Measurements from ENCODE around the gene WDFY2.
"Not testable (repeated sequence)": the region's sequence is repeated elsewhere in the genome, so short reads cannot be mapped to it uniquely, and the experiment has no call there.

The WDFY2 gene

DNA sequence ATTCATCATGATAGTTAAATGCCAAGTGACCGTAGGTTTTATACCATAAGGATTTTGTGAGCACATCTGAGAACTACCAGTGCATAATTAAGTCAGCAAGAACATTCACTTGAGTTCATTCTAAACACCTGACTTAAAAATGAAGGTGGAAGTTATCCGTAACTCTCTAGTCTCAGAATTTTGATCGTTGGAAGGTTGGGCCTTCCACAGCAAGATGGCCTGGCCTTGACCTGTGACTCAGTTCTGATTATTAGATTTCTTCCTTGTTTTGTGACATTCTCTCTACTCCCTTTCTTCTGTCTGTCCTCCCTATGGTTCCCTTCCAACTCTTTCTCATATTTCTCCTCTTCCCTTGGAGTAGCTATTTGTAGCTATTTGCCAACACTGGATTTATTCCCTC lies 20.0 kb upstream of the WDFY2 start:
- in situ Hi-C loops (cut with MboI; ENCODE audit: low sequenced_read_pairs), result no loop called here

DNA sequence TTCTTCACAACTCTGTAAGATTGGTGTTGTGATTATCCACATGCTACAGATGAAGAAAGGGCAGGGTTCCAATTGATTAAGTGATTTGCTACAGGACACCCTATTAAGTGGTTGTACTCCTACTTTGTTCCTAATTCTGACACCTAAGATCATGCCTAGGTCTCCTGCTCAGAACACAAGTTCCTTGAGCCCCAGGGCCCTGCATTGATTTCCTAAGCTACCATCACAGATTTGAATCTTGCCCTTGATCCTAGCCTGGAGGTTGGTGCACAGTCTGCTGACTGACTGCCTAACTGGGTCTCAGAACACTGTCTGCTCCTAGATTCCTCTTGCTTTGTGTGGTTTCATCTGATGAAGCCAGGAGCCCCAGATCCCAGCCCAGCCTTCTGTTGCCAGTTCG lies 19.6 kb upstream of the WDFY2 start:
- in situ Hi-C loops (cut with MboI; ENCODE audit: low sequenced_read_pairs), result no loop called here

DNA sequence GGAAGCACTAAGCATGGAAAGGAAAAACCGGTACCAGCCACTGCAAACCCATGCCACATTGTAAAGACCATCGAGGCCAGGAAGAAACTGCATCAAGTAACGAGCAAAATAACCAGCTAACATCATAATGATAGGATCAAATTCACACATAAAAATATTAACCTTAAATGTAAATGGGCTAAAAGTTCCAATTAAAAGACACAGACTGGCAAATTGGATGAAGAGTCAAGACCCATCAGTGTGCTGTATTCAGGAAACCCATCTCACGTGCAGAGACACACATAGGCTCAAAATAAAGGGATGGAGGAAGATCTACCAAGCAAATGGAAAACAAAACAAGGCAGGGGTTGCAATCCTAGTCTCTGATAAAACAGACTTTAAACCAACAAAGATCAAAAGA lies 15.3 kb upstream of the WDFY2 start:
- in situ Hi-C loops (cut with MboI; ENCODE audit: low sequenced_read_pairs), result not testable (repeated sequence)

DNA sequence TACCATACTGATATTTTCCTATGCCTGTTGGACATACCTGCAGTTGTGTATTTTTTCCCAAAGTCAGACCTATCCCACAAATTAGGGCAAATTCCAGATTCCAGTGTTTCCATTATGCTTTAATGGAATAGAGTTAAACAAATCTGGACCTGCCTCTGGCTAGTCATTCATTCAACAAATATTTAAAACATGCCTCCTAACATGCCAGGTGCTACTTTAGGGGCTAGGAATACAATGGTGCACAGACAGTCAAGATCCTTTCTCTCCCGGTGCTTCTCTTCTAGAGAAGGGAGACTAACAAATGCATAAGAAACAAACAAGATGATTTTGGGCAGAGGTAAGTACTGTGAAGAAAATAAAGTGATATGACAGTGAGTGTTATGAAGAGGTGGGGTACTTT lies 7.5 kb upstream of the WDFY2 start:
- in situ Hi-C loops (cut with MboI; ENCODE audit: low sequenced_read_pairs), result no loop called here

DNA sequence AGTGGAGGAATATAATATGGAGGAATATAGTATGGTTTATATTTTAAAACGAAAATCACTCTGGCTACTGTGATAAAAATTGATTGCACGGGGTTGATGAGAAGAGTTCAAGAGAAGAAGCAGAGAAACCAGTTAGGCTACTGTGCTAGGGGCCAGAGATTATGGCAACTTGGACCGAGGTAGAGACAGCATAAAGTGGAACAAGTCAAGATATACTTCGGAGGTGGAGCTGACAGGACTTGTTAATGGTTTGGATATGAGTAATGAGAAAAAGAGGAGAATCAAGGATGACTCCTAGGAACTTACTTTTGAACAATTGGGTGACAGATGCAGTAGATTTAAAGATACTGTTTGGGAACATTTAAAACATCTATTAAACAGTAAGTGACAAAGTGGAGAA lies 6.6 kb upstream of the WDFY2 start:
- in situ Hi-C loops (cut with MboI; ENCODE audit: low sequenced_read_pairs), result no loop called here

DNA sequence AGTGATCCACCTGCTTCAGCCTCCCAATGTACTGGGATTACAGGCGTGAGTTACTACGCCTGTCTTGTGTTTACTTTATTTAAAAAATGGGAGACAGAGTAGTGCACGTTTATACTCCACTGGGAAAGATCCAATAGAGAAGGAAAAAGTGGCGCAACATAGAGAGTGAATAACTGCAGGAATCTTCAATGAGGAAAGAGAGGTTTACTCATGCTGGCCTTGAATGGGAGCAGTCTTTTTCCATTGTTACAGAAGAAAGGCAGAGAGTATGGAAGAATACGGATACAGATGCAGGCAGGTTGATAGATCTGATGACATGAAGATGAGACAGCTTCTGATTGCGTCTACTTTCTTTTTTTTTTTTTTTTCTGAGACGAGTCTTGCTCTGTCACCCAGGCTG lies 4.6 kb upstream of the WDFY2 start:
- in situ Hi-C loops (cut with MboI; ENCODE audit: low sequenced_read_pairs), result no loop called here

DNA sequence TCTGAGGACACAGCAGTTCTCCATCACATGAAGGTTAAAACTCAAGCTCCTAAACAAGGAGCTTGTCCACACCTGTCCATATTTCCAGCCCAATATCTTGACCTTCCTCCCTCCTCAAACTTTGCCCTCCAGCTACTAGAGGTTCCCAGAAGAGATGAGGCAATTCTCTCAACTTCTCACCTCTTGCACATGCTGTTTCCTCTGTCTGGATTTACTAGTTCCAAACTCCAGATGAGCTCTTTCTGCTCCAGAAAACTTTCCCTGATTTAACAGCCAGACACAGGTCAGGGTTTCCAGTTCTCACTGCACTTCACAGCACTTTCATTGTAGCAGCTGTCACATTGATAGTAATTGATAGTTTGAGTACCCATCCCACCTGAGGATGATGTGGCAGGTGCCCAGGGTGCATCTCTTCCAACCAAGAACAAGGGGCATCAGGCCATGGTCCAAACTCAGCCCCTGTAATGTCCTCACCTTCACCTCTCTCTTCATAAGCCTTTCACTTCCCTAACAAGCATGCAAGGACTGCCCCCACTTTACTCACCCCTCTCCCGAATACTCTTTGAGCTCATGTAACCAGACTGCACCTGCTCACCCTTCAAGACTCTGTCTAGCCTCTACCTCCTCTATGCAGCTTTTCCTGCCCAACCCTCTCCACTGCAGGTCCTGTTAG lies 3.0 kb upstream of the WDFY2 start:
- in situ Hi-C loops (cut with MboI; ENCODE audit: low sequenced_read_pairs), result no loop called here

DNA sequence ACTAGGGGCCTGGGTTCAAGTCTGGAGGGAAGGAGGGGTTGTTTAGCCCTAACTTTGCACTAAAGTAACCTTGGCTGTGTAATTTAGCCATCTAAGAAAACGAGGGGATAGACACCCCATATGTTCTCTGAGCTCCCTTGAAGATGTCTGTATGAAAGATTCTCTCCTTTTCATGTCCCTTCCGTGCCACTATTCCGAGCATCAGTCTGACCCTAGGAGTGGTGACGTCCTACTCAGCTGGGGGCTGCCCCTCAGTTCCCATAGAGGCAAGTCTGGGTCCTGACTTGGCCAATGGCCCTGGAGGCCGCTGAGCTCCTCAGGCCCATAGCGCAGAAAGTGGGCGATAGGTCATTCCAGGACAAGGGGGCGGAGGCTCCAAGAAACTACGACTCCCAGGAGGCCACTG lies 790 bp upstream of the WDFY2 start:
- in situ Hi-C loops (cut with MboI; ENCODE audit: low sequenced_read_pairs), result no loop called here

DNA sequence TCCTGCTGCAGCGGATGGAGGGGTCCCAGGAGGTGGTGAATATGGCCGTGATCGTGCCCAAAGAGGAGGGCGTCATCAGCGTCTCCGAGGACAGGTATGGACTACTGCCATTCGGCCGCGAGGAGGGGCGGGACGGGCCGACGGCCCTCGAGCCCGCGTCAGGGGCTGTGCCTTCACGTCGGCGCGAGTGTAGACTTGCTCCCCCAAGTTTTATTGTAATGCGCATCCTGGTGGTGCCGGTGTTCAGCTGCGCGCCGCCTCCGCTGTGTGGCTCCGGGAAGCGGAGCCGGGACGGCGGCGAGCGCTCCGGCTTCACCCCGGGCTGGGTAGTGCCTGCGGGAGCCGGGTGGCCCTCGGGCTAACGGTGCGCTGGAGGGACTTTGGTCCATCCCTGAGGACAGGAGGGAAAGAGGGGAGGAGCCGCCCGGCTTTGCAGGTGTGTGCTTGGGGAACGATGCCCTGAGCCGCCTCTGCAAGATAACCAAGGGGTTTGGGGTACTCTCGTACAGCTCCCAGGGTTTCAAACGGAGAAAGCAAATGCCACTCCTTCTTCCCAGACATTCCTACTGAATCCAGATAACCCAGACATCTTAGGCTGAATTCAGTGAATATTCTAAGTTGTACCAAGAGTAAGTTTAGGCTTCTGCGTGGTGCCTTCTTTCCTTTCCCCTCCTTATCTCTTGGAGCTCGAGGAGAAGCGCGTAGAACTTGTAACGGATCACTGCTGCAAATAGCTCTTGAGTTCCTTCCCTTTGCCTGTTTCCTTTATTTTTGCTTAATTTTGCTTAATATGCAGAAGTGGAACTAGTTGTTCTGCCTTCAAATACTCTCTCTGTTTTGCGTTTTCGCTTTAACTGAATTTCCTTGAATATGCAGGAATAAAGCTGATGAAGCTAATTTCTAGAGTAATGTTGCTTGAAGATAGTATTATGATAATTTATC lies 740 bp downstream of the WDFY2 start:
- in situ Hi-C loops (cut with MboI; ENCODE audit: low sequenced_read_pairs), result no loop called here

DNA sequence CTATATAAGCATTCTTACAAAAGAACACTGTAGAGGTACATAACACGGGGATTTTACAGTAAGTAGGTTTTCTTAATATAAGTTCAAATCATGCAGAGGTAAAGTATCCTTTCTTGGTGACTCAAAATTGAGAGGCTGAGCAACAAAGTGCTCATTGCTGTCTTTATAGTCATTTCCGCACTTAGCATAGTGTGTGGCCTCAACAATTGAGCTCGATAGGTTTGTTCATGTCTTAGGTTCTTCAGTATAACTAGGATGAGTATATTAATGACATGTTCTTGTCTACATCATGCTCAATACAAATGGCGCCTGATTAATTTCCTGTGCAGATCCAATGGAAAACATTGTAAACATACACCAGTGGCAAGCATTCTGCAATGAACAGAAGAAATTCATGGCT lies 1.4 kb downstream of the WDFY2 start:
- in situ Hi-C loops (cut with MboI; ENCODE audit: low sequenced_read_pairs), result no loop called here

DNA sequence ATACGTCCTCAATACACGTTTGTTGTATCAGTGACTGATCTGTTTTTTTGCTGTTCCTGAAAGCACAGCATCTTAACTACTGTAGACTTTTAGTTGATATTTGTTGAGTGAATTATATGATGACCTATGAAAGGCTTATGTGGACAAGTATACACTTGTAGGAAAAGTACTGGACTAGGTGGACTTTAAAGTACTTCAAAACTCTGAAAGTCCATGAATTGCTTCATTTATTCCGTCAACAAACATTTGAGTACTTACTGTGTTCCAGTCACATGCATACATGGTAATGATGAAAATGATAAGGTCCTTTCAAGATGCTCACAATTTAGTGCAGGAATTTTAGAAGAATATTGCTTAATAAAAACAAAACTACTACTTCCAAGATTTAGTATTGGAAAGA lies 3.1 kb downstream of the WDFY2 start:
- in situ Hi-C loops (cut with MboI; ENCODE audit: low sequenced_read_pairs), result no loop called here

DNA sequence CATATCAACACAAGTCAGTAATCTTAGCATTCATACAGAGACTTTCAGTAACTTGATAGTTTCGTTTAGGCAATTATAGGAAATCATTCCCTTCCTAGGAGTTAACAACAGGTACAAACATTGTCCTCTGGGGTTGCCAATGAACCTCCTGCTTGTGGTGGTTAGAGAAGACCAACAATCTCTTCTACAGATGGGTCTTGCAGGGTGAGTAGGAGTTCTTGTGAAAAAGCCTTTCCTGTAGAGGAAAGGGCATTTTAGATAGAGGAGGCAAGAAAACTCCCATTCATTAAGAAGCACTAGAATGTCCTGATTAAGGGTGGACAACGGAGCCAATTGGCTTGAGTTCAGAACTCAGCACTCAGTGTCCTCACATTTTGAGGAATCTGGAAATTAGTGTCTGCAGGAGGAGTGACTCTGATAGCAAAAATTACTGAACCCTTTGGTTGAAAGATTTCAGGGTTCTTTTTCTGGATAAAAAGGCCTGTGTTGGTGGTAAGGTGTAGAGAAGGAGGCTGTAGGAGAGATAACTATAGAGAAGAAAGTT lies 4.2 kb downstream of the WDFY2 start:
- in situ Hi-C loops (cut with MboI; ENCODE audit: low sequenced_read_pairs), result no loop called here

DNA sequence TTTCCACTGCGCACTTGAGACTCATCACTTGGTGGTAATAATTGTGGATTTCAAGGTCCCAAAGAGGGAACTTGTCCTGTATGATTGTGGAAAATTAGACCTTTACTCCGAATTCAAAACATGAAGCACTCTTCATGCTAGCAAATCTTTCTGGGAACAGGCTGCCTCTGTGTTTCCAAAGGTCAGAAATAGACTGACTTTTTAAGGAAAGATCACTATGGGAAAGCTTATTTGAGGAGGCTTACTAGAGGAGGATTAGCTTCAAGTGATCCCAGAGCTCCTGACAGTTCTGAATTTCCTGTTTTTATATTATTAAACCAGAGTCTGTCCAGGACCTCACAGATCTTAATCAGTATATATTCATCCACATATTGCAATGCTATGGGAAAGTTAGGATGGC lies 5.5 kb downstream of the WDFY2 start:
- in situ Hi-C loops (cut with MboI; ENCODE audit: low sequenced_read_pairs), result no loop called here

DNA sequence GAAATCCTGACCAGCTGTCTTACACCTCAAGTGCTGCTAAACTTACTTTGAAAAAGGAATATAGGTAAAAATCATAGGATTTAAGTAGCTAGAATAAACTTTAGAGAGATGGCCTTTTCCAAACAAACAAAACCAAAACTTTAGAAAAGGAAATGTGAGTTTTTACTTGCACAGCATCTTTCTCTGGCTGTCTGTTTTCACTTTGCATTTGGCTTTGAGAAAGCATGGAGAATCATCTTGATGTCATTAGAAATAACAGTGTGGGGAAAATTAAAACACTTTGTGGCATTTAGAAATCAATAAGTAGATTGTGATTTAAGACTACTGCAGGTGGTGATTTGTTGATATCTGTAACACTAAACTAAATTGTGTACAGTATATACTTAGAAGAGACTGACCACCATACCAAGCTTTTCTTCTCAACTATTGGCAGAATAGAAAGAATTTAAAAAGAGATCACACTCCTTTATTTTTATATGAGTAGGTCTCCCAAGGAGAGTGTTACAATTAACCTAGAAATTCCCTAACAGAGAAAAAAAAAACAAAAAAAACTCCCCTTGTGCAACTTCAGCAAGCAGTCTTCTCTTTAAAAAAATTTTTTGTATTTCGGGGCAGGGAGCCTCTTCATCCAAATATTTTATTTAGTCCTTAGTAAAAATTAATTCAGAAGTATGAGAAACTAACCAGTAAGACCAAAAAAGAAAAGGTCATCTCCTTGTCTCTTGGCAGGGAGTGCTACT lies 6.1 kb downstream of the WDFY2 start:
- in situ Hi-C loops (cut with MboI; ENCODE audit: low sequenced_read_pairs), result no loop called here

DNA sequence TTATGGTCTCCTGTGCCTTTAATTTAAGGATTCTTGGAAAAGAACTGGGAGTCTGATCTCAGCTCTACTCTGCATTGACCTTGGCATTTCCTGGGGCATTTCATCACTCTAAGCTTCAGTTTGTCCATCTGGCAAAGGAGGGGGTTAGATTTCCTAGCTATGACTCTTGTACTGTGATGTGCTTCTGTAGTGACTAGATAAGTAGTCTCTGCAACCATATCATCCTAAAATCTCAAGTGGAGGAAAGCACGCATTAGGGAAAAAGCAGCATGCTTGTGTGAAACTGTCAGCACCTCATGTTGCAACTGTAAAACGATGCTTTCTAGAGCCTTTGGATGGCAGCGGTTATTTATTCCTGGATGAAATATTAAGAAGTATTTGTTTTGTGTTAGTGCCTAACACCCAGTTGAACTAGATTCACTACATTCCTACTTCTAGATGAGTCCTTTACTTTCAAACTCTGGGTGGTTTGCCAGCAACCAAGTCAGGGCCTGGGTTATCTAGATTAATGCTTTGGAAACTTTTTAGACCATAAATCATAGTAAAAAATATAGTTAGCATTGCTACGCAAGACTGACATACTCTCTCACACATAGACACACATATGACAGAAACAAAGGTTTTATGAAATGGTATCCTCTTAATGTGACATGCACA lies 6.8 kb downstream of the WDFY2 start:
- in situ Hi-C loops (cut with MboI; ENCODE audit: low sequenced_read_pairs), result no loop called here

DNA sequence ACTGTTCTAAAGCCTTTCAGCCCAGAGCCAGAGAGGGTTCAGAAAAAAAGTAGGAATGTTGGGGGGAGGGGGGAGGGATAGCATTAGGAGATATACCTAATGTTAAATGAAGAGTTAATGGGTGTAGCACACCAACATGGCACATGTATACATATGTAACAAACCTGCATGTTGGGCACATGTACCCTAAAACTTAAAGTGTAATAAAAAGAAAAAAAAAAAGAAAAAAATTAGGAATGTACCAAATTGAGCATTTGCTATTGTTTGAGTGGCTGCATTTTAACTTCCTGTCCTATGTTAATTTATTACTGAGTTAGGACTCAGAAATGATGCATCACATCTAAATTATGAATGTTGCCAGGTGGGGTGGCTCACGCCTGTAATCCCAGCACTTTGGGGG lies 7.7 kb downstream of the WDFY2 start:
- in situ Hi-C loops (cut with MboI; ENCODE audit: low sequenced_read_pairs), result not testable (repeated sequence)

DNA sequence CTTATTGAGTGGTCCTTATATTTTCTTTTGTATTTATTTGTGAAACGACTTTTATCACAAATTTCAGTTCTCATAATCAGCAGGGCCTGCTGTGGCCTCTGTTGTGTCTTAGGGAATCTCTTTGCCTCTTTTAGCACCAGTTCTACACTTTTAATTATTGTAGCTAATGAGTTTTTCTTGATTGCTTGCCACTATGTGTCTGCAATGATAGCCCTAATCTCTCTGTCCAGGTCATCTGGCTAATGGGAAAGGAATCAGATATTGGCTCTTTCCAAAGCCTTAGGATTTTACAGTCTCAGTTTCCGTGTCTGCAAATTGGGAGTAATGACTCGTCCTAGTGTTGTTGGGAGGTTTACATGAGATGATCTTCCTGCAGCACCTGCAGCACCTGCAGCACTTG lies 10.2 kb downstream of the WDFY2 start:
- in situ Hi-C loops (cut with MboI; ENCODE audit: low sequenced_read_pairs), result no loop called here

DNA sequence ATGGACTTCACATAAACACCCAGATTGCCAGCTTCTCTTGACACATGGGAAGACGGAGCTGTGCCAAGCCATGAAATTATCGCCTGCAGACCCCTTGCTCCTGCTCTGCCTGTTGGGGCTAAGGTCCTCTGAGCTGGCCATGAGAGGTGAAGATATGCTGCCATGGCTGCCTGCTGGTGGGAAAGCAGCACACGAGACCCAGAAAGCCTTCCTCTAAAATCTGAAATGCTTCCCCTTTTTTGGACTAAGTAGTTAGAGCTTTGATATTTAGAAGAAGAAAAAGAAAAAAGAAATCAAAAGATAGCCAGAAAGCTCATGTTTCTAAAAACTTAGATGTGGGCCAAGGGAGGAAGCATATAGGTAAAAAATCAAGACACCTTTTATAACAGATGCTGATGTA lies 11.2 kb downstream of the WDFY2 start:
- in situ Hi-C loops (cut with MboI; ENCODE audit: low sequenced_read_pairs), result no loop called here

DNA sequence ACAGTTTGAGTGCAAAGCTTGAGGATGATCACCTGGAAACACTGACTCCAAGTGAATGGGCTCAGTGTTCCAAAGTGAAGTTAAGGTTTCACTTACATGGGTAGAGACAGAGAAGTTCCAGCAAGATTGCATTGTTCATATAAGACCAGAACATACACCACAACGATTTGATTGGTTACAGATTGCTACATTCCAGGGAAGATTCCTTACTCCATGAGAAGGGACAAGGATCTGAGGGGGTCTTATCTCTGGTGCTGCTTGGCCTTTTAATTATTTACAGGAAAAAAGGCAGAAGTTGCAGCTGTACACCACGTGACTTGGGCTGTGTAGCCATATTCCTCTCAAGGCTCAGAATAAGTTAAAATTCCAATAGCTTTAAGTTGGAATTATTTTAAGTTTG lies 12.3 kb downstream of the WDFY2 start:
- in situ Hi-C loops (cut with MboI; ENCODE audit: low sequenced_read_pairs), result no loop called here

DNA sequence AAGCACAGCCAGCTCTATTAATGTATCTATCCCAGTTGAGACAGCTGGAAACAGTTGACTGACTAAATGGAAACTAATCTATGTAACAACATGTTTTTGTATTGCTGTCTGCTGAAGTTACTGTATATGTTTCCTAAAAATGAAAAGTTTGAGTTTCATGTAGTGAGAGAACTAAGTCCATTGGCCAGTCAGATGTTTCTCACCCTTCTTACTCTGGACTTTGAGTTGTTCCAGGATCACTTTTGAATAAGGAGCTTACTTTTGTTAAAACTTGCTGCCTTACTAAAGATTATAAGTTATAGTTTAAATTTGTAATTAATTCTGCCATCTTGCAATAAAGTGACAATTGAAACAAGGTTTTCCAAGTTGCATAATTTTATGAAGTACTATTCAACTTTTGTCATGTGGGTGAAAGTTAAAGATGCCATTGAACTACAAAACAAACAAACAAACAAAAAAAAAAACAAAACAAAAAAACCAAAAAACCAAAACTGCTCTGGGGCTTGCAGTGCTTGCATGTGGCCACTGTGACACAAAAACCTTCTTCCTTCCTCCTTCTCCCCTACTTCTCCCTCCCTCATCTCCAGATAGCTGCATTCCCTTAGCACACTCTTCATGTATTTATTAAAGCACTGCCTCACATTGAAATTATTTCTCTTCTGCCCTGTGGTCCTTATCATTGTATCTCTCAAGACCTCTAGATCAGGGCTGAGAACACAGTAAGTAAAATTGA lies 15.3 kb downstream of the WDFY2 start:
- in situ Hi-C loops (cut with MboI; ENCODE audit: low sequenced_read_pairs), result no loop called here
